ENCODE data around the gene SH3BP2. TPM values are rescaled to one million over a fixed set of nuclear protein-coding genes. Genes with fewer than 3 reads are reported as not detected.

SH3BP2 gene
- total and polyA plus RNA-seq, 10 donors: 42.0 to 295 (median 237) TPM

GRCh38 chr4:2800691-2801596 is 8.1 kb downstream of the SH3BP2 start:
- intact Hi-C loops (cut with DNase I; ENCODE audit: low total_unique reads): no loop called here
- H3K4me1 ChIP-seq: peaks cover 76 to 100% (median 97%) of the 10 kb centered on the region in 6 donors
- no peak for TF ChIP-seq POLR2A (IDR thresholded peaks at IDR 0.05)
- TF ChIP-seq POLR2AphosphoS5 (IDR thresholded peaks at IDR 0.05): peak; percentile 70 to 87 (median 83)
- TF ChIP-seq CTCF (IDR thresholded peaks at IDR 0.05 in 8 of 11, conservative IDR thresholded peaks at IDR 0.05 in 3 of 11): no peak

GRCh38 chr4:2802618-2803531 is 10.0 kb downstream of the SH3BP2 start:
- Histone ChIP-seq H3K4me3 (peak overlapping the region in 1 of 8 donors; percentile 4), H3K9me3 (no peaks in the 10 kb centered on the region), H3K27ac (peak overlapping the region in 6 of 8 donors; percentile 21 to 98 (median 87)), H3K36me3 (peaks cover 0 to 43% (median 0%) of the 10 kb centered on the region in 6 donors), H3K27me3 (replicated peaks in 1 of 7) (no peaks in the 10 kb centered on the region), H3K4me1 (peaks cover 80 to 100% (median 97%) of the 10 kb centered on the region in 6 donors)
- peak; percentile 75 for DNase-seq
- intact Hi-C loops (cut with DNase I; ENCODE audit: low total_unique reads): no loop called here
- no peak for TF ChIP-seq POLR2A (IDR thresholded peaks at IDR 0.05)
- TF ChIP-seq CTCF (IDR thresholded peaks at IDR 0.05 in 8 of 11, conservative IDR thresholded peaks at IDR 0.05 in 3 of 11): no peak
- peak in 2 of 3 donors; percentile 28 to 59 for TF ChIP-seq POLR2AphosphoS5 (IDR thresholded peaks at IDR 0.05)
- 87 to 94% (median 93%) methylated on average over 15 to 27 of the region's 27 CpGs for WGBS, 5 donors

More at GRCh38 chr4:2800691-2801596, 8.1 kb downstream of the SH3BP2 start:
- DNase-seq: peak; percentile 95
- 24 to 30% (median 30%) methylated on average over 26 to 29 of the region's 29 CpGs for WGBS, 5 donors
- no peaks in the 10 kb centered on the region for H3K9me3 ChIP-seq
- H3K36me3 ChIP-seq: peaks cover 0 to 41% (median 0%) of the 10 kb centered on the region in 6 donors
- peak overlapping the region in 7 of 8 donors; percentile 24 to 67 (median 37) for H3K4me3 ChIP-seq
- peak overlapping the region; percentile 79 to 98 (median 88) for H3K27ac ChIP-seq
- no peaks in the 10 kb centered on the region for H3K27me3 ChIP-seq (replicated peaks in 1 of 7)

- Histone ChIP-seq H3K4me3 (peak overlapping the region in 1 of 8 donors; percentile 46), H3K9me3 (no peaks in the 10 kb centered on the region), H3K27me3 (replicated peaks in 1 of 7) (no peaks in the 10 kb centered on the region), H3K36me3 (peaks cover 0 to 48% (median 0%) of the 10 kb centered on the region in 6 donors), H3K27ac (peak overlapping the region in 6 of 8 donors; percentile 70 to 98 (median 88)), H3K4me1 (peaks cover 77 to 98% (median 95%) of the 10 kb centered on the region in 6 donors)
- TF ChIP-seq POLR2AphosphoS5 (IDR thresholded peaks at IDR 0.05) (peak in 1 of 3 donors; percentile 46), POLR2A (IDR thresholded peaks at IDR 0.05) (no peak)
- peak; percentile 75 for DNase-seq
- 79 to 91% (median 81%) methylated on average over 19 to 20 of the region's 20 CpGs for WGBS, 5 donors
- intact Hi-C loops (cut with DNase I; ENCODE audit: low total_unique reads): no loop called here
Observed at GRCh38 chr4:2803624-2804448, 11.0 kb downstream of the SH3BP2 start.
